ENCODE results near the gene GRIK1. TPM values are rescaled to one million over a fixed set of nuclear protein-coding genes. Genes with fewer than 3 reads are reported as not detected.

The GRIK1 gene
- total RNA-seq, 1 experiment from 2014 or later = 0.09 TPM

- ChIA-PET CTCF (no interaction called here), POLR2A (no interaction called here)
- Mint-ChIP-seq H3K27me3 (ENCODE audit: low read depth) (no peaks in the 10 kb centered on the region), H3K4me1 (peaks cover 24% of the 10 kb centered on the region), H3K9me3 (no peaks in the 10 kb centered on the region), H3K4me3 (no peak overlapping the region), H3K27ac (no peak overlapping the region), H3K36me3 (no peaks in the 10 kb centered on the region)
- DNase-seq (ENCODE audit: low spot score) (no peak), ATAC-seq (no peak)
- TF ChIP-seq ARID4B (CRISPR knock-in tag; IDR thresholded peaks at IDR 0.05; ENCODE audit: borderline replicate concordance) = no peak
- no peak for TF ChIP-seq SP1 (CRISPR knock-in tag; conservative IDR thresholded peaks at IDR 0.05)
- no peak for TF ChIP-seq ETV6 (CRISPR knock-in tag; IDR thresholded peaks at IDR 0.05)
- no peak for TF ChIP-seq E2F1 (CRISPR knock-in tag; IDR thresholded peaks at IDR 0.05)
- no peak for TF ChIP-seq CREB1 (CRISPR knock-in tag; IDR thresholded peaks at IDR 0.05)
- no peak for TF ChIP-seq ZNF425 (CRISPR knock-in tag; conservative IDR thresholded peaks at IDR 0.05)
- TF ChIP-seq MYBL2 (CRISPR knock-in tag; IDR thresholded peaks at IDR 0.05) = no peak
- TF ChIP-seq STAT6 (CRISPR knock-in tag; conservative IDR thresholded peaks at IDR 0.05; ENCODE audit: low read depth) = no peak
- TF ChIP-seq NR2C2 (CRISPR knock-in tag; IDR thresholded peaks at IDR 0.05) = no peak
- no peak for TF ChIP-seq GABPB1 (CRISPR knock-in tag; IDR thresholded peaks at IDR 0.05)
- no peak for TF ChIP-seq ZNF512 (CRISPR knock-in tag; IDR thresholded peaks at IDR 0.05; ENCODE audit: borderline replicate concordance)
- TF ChIP-seq SMAD3 (CRISPR knock-in tag; IDR thresholded peaks at IDR 0.05; ENCODE audit: borderline replicate concordance) = no peak
- TF ChIP-seq PRRX2 (CRISPR knock-in tag; IDR thresholded peaks at IDR 0.05) = no peak
- no peak for TF ChIP-seq OVOL2 (CRISPR knock-in tag; IDR thresholded peaks at IDR 0.05; ENCODE audit: borderline replicate concordance)
- TF ChIP-seq ZNF423 (CRISPR knock-in tag; IDR thresholded peaks at IDR 0.05) = no peak
- TF ChIP-seq NFYB (CRISPR knock-in tag; conservative IDR thresholded peaks at IDR 0.05; ENCODE audit: low read depth) = no peak
- TF ChIP-seq ZSCAN18 (CRISPR knock-in tag; IDR thresholded peaks at IDR 0.05) = no peak
Measured at GRCh38 chr21:29749957-29750356, 189.8 kb downstream of the GRIK1 start.
